Activated CD4-positive, alpha-beta T cell treated with anti-CD3 and anti-CD28 coated beads for 24 hours (primary cell): ENCODE measurements around the gene FAM118A.
A peak's percentile ranks its signal among the peaks of the same experiment; 100 is the strongest.
"Not testable (repeated sequence)": the region's sequence is repeated elsewhere in the genome, so short reads cannot be mapped to it uniquely, and the experiment has no call there.

Experiments used
- DNase-seq, 2 donors: peaks; one replicate each; pipeline ENCODE4 v3.0.0-alpha.2; 2020; ENCODE audit warnings: low read depth in 2 of 2

Gene FAM118A

DNA sequence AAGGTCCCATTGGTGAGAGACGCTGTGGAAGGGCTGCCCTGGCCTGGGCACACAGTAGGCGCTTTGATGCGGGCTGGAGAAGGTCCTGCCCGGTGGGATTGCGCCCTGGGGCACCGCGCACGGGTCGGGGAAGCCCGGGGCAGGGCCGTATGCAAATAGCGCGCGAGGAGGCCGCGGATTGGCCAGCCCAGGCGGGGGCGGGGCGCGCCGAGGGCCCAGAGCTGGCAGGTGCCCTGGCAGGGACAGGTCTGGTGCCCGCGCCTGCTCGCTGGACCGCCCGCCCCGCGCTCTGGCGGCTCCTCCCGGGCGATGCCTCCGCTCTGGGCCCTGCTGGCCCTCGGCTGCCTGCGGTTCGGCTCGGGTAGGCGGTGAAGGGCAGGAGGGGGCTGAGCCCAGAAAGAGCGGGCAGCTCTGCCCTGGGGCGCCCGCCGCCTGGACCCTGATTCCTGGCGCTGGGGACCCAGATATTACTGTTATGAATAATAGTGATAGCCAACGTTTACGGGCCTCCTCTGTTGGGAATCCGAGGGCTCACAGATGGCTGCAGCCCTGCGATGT, 24.9 kb upstream of the FAM118A start, which contains the start of gene UPK3A:
TSS of gene UPK3A (plus strand) at position 245 of the 558 bp plus-strand sequence. CDS start at position 310, 65 bp downstream.
- DNase-seq, result peak; percentile 35 to 44

DNA sequence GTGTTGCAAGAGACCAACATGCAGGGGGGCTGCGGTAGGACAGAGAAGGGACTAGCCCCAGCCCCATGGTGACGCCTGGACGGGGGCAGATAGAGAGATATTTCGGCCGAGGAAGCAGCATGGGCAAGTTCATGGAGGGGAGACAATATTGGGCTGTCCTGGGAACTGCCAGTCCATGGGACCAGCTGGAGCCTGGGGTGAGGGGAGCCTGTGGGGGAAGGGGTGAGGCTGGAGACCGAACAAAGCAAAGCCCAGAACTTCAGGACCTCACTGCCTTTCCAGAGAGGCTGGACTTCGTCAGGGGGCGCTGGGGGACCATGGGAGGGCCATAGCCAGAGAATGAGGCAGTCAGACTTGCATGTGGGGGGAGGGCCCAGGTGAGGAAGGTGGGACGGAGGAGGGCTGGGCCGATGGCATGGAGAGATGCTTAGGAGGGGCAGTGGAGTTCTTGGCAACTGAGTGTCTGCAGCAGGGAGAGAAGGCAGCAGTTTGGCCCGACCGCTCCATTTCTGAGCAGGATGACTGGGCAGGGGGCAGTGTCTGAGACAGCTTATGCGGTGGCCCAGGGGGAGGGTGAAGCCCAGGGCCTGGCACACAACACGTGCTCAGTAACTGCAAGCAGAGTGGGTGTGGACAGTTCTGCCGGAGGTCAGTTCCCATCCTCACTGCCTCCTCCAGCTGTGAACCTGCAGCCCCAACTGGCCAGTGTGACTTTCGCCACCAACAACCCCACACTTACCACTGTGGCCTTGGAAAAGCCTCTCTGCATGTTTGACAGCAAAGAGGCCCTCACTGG, 24.3 kb upstream of the FAM118A start:
- no peak for DNase-seq

DNA sequence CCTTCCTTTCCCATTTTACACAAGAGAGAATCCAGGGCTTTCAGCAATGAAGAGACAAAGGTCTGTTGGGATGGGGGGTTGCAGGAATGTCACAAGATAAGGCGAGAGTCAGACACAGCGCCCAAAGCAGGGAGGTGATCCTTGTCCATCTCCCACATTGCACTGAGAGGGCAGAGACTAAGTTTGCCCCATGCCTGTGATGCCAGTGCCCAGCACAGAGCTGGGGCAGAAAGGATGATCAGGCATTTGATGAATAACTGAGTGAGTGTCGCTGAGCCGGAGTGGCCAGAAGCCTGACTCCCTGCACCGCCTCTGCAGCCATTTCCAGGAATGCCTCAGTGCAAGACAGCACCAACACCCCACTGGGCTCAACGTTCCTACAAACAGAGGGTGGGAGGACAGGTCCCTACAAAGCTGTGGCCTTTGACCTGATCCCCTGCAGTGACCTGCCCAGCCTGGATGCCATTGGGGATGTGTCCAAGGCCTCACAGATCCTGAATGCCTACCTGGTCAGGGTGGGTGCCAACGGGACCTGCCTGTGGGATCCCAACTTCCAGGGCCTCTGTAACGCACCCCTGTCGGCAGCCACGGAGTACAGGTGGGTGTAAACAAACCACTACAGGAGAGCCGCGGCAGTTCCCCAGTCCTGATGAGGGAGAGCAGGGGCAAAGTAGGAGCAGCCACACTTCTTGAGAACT, 22.7 kb upstream of the FAM118A start:
- DNase-seq, result no peak

DNA sequence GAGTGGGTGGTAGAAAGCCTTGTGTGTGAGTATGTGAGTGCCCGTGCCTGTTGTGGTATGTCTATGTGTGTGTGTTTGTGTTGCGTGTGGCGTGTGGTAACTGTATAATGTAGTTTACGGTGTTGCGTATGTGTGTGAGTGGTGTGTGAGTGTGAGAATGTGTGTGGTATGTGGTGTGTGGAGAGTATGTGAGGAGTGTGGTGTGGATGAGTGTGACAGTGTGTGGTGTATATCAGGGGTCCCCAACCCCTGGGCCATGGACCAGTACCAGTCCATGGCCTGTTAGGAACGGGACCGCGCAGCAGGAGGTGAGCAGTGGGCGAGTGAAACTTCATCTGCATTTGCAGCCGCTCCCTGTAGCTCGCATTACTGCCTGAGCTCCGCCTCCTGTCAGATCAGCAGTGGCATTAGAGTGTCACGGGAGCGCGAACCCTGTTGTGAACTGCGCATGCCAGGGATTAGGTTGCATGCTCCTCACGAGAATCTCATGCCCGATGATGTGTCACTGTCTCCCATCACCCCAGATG, 19.3 kb upstream of the FAM118A start:
- no peak for DNase-seq

DNA sequence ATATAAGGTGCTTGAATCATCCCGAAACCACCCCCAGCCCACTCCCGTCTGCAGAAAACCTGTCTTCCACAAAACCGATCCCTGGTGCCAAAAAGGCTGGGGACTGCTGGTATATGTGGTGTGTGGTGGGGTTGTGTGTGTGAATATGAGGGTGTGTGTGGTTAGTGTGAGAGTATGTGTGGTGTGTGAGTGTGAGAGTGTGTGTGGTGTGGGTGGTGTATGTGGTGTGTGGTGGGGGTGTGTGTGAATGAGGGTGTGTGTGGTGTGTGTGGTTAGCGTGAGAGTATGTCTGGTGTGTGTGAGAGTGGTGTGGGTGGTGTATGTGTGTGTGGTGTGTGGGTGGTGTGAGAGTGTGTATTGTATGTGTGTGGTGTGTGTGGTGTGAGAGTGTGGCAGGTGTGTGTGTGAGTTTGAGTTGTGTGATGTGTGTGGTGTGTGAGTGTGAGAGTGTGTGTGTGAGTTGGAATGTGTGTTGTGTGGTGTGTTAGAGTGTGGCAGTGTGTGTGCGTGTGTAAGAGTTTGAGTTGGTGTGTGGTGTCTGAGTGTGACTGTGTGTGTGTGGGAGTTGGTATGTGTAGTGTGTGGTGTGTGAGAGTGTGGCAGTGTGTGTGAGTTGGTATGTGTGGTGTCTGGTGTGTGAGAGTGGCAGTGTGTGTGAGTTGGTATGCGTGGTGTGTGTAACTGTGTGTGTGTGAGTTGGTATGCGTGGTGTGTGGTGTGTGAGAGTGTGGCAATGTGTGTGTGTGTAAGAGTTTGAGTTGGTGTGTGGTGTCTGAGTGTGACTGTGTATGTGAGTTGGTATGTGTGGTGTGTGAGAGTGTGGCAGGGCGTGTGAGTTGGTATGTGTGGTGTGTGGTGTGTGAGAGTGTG, 18.4 kb upstream of the FAM118A start:
- no peak for DNase-seq

DNA sequence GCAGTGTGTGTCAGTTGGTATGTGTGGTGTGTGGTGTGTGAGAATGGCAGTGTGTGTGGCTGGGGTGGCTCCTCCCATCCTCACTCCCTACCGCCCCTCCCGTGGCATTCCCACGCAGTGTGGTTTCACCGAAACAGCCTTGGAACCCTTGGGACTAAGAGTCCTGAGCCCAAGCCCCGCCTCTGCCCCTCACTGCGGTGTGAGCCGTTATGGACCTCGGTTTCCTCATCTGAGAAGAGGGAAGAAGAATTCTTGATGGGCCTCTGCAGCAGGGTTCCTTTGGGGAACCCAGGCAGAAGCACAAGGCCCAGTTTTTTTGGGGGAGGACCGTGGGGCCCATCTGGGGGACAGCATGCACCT, 17.8 kb upstream of the FAM118A start:
- no peak for DNase-seq

DNA sequence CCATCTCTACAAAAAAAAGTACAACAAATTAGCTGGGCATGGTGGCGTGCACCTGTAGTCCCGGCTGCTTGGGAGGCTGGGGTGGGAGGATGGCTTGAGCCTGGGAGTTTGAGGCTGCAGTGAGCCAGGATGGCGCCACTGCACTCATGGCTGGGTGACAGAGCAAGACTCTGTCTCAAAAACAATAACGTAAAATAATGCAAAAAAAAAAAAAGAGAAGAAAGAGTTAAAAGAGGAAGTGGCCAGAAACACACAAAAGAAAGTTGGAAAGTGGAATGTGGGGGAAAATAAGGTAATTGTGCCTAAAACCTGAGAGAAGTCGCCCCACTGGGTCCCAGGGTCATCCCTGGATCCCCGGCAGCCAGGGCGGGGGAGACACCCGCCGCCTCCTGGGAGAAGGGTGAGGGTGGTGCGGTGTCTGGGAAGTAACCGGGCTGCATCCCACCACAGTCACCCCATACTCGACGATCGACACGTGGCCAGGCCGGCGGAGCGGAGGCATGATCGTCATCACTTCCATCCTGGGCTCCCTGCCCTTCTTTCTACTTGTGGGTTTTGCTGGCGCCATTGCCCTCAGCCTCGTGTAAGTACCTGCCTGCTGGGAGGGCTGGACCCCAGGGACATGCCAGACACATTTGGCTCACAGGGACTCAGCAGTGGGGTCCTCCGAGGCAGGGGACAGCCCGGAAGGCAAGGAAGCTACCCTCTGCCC, 16.8 kb upstream of the FAM118A start:
- no peak for DNase-seq

DNA sequence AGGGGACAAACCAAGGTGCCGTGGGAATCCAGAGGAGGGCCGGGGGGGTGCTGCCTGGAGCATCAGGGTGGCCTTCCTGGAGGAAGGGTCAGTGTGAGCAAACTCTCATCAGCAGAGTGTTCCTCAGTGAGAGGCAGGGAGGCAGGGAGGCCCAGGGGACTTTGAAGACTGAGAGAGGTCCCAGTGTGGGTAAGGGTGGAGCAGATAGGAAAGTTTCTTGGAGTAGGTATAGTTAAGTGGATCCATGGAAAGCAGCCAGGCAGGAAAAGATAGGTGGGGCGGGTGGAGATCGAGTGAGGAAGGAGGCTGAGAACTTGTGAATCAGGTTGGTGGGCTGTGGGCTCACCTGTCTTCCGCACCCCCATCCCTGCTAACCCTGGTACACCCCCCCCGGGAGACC, 15.7 kb upstream of the FAM118A start:
- DNase-seq, result no peak

DNA sequence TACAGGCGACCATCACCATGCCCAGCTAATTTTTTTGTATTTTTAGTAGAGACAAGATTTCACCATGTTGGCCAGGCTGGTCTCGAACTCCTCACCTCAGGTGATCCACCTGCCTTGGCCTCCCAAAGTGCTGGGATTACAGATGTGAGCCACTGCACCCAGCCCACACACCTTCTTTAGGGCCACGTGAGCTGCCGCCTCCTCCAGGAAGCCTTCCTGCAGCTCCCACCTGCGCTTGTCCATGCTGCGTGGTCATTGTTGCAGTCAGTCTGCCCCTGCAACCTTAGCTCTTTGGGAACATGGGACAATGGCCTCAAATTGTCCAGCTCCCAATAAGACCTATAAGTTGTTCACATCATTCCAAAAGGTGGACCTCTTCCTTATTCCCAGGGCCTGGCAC, 14.7 kb upstream of the FAM118A start:
- not testable (repeated sequence) for DNase-seq

DNA sequence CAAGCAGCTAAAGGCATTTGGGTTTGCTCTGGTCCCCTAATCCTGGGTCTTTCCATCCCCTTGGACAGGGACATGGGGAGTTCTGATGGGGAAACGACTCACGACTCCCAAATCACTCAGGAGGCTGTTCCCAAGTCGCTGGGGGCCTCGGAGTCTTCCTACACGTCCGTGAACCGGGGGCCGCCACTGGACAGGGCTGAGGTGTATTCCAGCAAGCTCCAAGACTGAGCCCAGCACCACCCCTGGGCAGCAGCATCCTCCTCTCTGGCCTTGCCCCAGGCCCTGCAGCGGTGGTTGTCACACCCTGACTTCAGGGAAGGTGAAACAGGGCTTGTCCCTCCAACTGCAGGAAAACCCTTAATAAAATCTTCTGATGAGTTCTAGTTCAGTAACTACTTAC, 14.2 kb upstream of the FAM118A start:
- no peak for DNase-seq

DNA sequence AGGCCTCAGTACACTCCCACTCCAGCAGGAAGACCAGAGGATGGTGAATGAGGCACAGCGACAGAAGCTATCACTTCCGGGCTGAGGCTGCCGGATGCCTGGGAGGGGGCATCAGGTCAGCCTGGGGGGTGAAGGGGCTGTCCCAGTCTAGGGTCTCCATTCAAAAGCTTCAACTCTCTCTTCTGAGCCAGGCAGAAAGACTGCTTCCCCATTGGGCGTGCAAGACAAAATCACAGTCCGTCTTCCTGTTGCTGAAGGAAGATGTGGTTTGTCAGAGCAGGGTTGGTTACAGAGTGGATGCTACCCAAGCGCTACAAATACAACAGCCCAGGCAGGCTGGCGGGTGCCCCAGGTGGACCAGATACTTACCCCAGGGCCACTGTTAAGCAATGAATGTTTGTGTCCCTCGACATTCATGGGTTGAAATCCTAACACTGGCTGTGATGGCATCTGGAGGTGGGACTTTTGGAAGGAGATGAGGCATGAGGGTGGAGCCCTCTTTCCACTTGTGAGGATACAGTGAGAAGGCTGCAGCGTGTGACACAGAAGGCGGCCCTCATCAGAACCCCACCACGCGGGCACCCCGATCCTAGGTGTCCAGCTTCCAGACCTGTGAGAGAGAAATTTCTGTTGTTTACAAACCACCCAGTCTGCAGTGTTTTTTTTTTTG, 13.0 kb upstream of the FAM118A start:
- DNase-seq, result no peak

DNA sequence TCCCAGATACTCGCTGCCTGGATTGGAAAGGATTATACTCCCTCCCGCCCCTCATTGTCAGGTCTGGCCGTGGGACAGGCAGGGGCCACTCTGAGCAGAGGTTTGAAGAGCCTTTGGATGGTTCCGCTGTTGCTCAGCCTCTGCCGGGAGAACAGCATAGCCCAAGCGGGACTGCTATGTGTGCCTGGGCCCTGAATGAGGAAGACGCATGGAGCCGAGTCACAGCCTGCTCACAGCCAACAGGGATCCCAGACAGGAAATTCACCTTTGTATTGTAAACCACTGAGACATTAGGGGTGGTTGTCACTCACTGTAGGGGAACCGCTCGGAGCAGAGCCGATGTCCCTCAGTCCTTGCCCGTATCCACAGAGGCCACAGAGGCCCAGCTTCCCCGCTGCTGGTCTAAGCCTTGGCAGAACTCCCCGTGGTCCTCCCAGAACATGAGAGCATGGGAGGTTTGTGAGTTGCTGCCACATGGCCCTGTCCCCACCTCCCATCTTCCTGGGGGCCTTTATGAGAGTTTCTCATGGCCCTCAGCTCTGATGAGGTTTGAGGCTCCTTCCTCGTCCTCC, 10.7 kb upstream of the FAM118A start:
- no peak for DNase-seq

DNA sequence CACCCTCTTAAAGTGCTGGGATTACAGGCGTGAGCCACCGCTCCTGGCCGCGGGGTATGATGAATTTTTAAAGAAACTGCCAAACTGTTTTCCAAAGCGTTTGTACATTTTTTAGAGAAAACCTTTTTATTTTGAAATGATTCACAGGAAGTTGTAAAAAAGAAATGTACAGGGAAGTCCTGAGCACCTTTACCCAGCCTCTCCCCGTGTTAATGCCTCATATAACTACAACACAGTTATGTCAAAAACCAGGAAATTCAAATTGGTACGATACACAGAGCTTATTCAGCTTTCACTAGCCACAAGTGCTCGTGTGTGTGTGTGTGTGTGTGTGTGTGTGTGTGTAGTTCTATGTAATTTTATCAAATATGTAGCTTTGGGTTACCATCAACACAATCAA, 7.0 kb upstream of the FAM118A start:
- no peak for DNase-seq

DNA sequence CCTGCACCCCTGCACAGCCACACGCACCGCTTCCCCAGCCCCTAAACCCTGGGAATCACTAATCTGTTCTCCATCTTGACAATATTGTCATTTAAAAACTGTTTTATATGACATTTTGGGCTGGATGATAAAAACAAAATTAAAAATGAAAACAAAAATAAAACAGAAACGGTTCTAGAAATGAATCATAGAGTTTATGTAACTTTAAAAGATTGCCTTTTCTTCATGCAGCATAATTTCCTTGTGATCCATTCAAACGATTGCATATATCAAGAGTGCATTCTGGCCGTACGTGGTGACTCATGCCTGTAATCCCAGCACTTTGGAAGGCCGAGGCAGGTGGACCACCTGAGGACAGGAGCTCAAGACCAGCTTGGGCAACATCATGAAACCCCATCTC, 6.6 kb upstream of the FAM118A start:
- DNase-seq, result no peak

DNA sequence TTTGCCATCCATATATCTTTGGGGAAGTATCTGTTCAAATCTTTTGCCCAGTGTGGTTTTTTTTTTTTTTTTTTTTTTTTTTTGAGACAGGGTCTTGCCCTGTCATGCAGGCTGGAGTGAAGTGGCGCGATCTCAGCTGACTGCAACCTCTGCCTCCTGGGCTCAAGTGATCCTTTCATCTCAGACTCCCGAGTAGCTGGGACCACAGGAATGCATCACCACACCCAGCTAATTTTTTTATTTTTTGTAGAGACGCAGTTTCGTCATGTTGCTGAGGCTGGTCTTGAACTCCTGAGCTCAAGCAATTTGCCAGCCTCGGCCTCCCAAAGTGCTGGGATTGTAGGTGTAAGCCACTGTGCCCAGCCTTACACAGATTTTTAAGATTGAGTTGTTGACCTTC, 4.8 kb upstream of the FAM118A start:
- no peak for DNase-seq

DNA sequence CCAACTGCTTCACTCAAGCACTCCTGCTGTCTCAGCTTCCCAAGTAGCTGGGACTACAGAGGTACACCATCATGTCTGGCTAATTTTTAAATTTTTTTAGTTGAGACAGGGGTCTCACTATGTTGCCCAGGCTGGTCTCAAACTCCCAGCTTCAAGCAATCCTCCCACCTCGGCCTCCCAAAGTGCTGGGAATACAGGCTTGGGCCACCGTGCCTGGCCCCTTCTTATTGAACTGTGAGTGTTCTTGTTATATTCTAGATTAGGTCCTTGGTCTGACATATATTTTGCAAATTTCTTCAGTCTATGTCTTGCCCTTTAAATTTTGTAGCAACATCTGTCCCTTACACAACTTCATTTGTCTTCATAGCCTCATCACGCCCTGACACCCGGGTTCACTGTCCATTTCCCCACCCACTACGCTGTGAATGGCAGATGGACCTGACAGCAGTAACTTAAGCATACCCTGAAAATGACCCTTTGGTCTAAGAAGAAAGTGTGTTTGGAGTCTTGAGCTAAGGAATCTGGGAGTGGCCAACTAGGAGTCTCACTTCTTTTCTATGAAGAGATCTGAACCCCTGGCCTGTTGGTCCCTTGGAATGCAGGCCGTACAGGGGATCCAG, 4.2 kb upstream of the FAM118A start:
- no peak for DNase-seq

DNA sequence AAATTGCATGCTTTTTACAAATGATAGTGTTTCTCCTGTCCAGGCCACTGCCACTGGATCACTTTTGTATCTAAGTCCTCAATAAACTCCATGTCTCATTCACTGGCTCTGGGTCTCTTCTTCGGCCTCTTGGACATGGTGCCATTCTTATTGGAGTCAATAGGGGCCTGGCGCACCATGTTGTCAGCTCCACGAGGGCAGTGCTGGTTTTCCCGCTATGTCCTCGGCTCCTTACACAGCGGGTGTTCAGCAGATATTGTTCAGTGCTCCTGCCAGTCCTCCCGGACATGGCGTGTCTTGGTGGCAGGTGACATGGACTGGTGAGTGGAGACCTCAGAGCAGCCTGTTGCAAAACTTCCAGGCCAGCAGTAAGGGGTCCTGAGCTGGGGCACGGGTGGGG, 3.6 kb upstream of the FAM118A start:
- DNase-seq, result no peak

DNA sequence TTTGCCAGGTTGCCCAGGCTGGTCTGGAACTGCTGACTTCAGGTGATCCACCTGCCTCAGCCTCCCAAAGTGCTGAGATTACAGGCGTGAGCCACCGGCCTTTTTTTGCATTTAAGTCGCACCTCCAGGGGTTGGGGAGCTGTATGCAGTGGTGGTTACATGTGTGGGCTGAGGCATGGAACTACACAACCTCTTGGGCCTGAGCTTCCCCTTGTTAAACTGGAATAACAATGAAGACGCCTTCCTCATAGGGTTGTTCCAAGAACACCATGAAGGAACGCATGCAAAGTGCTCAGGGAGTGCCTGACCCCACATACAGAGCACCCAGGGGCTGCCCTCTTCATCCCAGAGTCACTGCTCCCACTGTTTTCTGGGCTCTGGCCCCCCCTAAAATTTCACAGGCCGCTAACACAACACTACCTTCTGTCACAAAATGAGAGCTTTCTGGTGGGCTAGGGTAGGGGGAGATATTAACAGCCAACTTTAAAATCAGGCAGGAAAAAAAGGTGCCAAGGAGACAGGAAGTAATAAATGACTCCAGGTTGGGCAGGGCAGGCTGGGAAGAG, 1.3 kb upstream of the FAM118A start:
- no peak for DNase-seq

DNA sequence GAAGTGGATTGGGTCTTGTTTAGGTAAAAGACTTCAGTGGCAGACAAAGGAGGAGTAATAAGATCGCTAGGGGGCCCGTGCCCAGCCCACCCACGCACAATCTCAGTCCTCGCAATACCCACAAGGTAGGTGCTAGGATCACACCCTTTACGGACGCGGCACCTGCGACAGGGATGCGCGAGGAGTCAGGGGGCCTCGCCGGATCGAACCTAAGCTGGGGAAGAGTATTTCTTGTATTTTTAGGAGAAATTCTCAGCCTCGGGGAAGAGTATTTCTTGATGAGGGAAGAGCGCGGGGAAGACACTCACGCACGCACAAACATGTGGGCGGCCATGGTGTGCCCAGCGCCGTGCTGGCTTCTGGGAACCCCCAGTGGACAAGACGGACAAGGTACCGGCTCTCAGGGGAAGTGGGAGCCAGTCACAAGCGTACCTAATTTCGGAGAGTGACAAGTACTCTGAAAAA, 745 bp upstream of the FAM118A start:
- no peak for DNase-seq
